22Rv1 (cell line): ENCODE results near the gene ORC4.

Experiments used
- CTCF ChIP-seq: fragments of 450-650 bp; IDR thresholded peaks from 2 replicates; pipeline ENCODE4 v1.5.1; 2017; ENCODE audit warnings: mild to moderate bottlenecking
- ZFX ChIP-seq: fragments of 450-650 bp; IDR thresholded peaks from 2 replicates; pipeline ENCODE4 v1.6.1; 2017; ENCODE audit warnings: antibody characterized with exemption, borderline replicate concordance

GRCh38 chr2:147989102-147989501, 31.4 kb downstream of the ORC4 start:
- TF ChIP-seq CTCF (no peak), ZFX (no peak)
